PFSK-1 (cell line): ENCODE data around the gene PROZ.

Experiments used
- POLR2AphosphoS5 ChIP-seq: IDR thresholded peaks from 2 replicates; pipeline ENCODE4 v1.6.1; 2012; ENCODE audit warnings: low read depth, mild to moderate bottlenecking, control low read depth, low read length, moderate library complexity
- TAF1 ChIP-seq: IDR thresholded peaks from 2 replicates; pipeline ENCODE4 v1.6.1; 2012; ENCODE audit warnings: low read length, control low read depth, borderline replicate concordance; ENCODE audit not compliant: insufficient read depth
- TF ChIP-seq, protein P1 (sequence below), 2 experiments: IDR thresholded peaks; 2 replicates each; pipeline versions ENCODE4 v1.6.1 to v1.8.0; 2011 to 2012; ENCODE audit warnings: low read depth in 2 of 2, low read length in 2 of 2, control low read depth in 1 of 2, inconsistent platforms in 1 of 2, mild to moderate bottlenecking in 1 of 2, moderate library complexity in 1 of 2; ENCODE audit not compliant: insufficient read depth in 1 of 2

DNA sequence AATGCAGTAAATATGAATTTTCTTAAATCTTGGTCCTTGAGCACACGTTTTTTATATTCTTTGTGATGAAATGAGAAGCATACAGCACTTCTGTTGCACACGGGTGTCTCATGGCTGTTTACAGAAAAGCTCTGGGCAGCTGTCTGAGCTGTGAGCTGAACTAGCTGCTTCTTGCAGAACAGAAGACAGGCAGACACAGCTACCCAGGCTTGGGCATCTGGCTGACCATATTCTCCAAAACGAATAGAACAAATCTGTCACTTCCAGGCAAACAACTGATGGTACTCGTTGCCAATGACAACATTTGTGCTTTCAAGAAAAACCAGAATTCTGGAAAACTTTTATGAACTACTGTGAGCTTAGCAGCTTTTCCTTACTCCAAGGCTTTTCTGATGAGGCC is 33.8 kb downstream of the PROZ start:
- TF ChIP-seq, protein P1, sequence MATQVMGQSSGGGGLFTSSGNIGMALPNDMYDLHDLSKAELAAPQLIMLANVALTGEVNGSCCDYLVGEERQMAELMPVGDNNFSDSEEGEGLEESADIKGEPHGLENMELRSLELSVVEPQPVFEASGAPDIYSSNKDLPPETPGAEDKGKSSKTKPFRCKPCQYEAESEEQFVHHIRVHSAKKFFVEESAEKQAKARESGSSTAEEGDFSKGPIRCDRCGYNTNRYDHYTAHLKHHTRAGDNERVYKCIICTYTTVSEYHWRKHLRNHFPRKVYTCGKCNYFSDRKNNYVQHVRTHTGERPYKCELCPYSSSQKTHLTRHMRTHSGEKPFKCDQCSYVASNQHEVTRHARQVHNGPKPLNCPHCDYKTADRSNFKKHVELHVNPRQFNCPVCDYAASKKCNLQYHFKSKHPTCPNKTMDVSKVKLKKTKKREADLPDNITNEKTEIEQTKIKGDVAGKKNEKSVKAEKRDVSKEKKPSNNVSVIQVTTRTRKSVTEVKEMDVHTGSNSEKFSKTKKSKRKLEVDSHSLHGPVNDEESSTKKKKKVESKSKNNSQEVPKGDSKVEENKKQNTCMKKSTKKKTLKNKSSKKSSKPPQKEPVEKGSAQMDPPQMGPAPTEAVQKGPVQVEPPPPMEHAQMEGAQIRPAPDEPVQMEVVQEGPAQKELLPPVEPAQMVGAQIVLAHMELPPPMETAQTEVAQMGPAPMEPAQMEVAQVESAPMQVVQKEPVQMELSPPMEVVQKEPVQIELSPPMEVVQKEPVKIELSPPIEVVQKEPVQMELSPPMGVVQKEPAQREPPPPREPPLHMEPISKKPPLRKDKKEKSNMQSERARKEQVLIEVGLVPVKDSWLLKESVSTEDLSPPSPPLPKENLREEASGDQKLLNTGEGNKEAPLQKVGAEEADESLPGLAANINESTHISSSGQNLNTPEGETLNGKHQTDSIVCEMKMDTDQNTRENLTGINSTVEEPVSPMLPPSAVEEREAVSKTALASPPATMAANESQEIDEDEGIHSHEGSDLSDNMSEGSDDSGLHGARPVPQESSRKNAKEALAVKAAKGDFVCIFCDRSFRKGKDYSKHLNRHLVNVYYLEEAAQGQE (IDR thresholded peaks at IDR 0.05; ENCODE audit: insufficient read depth in 1 of 2, low read depth in 2 of 2, low read length in 2 of 2) = no peak
- TF ChIP-seq TAF1 = no peak
- no peak for TF ChIP-seq POLR2AphosphoS5
